Activated T-cell treated with anti-CD3 and anti-CD28 coated beads, Interleukin-2, amount 50 U/mL, for 24 hours (primary cell): ENCODE measurements around the gene OXA1L.
"Not testable (repeated sequence)": the region's sequence is repeated elsewhere in the genome, so short reads cannot be mapped to it uniquely, and the experiment has no call there.

Experiments used
- DNase-seq: peaks from one replicate; pipeline ENCODE4 v3.0.0-alpha.2; 2020
- H3K27ac Mint-ChIP-seq: 2 replicates; pipeline ENCODE4 v1.8.0; 2020; ENCODE audit warnings: mild to moderate bottlenecking, mixed read lengths
- H3K27me3 Mint-ChIP-seq: 2 replicates; pipeline ENCODE4 v1.8.0; 2020; ENCODE audit warnings: mixed read lengths
- H3K36me3 Mint-ChIP-seq: 2 replicates; pipeline ENCODE4 v1.8.0; 2020; ENCODE audit warnings: low read depth, mixed read lengths
- H3K4me1 Mint-ChIP-seq: 2 replicates; pipeline ENCODE4 v1.8.0; 2020; ENCODE audit warnings: low read depth, mixed read lengths
- H3K4me3 Mint-ChIP-seq: 2 replicates; pipeline ENCODE4 v1.8.0; 2020; ENCODE audit warnings: mild to moderate bottlenecking, moderate library complexity, mixed read lengths
- H3K9me3 Mint-ChIP-seq: 2 replicates; pipeline ENCODE4 v1.8.0; 2020; ENCODE audit warnings: mixed read lengths

Gene OXA1L

DNA sequence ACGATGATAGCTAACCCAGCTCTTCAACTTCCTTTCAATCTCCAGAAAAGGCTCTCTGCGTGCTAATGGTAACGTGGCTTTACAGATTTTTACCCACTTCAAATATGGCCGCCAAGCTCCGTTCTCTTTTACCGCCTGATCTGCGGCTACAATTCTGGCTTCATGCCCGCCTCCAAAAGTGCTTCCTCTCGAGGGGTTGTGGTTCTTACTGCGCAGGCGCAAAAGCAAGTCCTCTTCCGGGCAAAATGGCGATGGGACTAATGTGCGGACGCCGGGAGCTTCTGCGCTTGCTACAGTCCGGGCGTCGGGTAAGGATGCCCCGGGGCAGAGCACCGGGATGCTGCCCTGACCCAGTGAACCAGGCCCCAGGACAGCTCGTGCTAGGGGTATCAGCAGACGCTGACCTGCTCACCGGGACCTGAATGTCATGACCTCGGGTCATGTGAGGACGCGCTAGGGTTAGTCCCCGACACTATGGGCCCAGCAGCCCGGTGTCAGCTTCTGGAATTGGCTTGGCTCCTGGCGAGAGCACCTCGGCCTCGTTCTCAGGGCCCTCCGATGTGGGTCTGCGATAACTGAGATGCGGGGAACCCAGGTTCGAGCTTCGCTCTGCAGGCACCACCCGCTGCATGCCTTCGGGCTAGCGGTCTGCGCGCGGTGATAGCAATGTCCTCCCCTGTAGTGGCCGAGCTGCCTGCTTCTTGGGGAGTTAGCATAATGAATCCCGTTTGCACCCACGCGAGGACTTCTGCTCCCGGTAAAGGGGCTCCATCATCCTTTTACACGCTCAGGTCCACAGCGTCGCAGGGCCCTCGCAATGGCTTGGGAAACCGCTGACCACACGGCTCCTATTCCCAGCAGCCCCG, at the start of gene OXA1L:
Gene OXA1L (plus strand): TSS at position 232 of the 866 bp plus-strand sequence. CDS start 14 bp downstream, at position 246.
- peak within 1 kb of the TSS; percentile 98 for H3K27ac Mint-ChIP-seq
- H3K36me3 Mint-ChIP-seq, result peaks cover 71% of the 10 kb centered on the region
- H3K4me3 Mint-ChIP-seq, result peak within 1 kb of the TSS; percentile 94
- H3K9me3 Mint-ChIP-seq, result peaks cover 15% of the 10 kb centered on the region
- H3K4me1 Mint-ChIP-seq, result peaks cover 36% of the 10 kb centered on the region
- DNase-seq, result peak; percentile 91
- no peaks in the 10 kb centered on the region for H3K27me3 Mint-ChIP-seq

DNA sequence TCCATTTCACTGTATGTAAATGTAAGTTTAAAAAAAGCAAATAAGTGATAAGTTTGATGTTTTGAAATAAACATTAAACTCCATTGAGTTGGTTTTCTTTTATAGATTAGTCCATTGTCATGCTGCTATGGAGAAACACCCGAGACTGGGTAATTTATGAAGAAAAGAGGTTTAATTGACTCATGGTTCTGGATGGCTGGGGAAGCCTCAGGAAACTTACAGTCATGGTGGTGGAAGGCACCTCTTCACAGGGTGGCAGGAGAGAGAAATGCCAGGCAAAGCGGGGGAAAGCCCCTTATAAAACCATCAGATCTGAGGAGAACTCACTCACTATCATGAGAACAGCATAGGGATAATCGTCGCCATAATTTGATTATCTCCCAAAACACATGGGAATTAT, 48.4 kb upstream of the OXA1L start:
- H3K27ac Mint-ChIP-seq, result no peak overlapping the region
- no peaks in the 10 kb centered on the region for H3K36me3 Mint-ChIP-seq
- DNase-seq, result no peak
- peaks cover 17% of the 10 kb centered on the region for H3K4me1 Mint-ChIP-seq
- H3K9me3 Mint-ChIP-seq, result no peaks in the 10 kb centered on the region
- no peak overlapping the region for H3K4me3 Mint-ChIP-seq
- H3K27me3 Mint-ChIP-seq, result peaks cover 8% of the 10 kb centered on the region

DNA sequence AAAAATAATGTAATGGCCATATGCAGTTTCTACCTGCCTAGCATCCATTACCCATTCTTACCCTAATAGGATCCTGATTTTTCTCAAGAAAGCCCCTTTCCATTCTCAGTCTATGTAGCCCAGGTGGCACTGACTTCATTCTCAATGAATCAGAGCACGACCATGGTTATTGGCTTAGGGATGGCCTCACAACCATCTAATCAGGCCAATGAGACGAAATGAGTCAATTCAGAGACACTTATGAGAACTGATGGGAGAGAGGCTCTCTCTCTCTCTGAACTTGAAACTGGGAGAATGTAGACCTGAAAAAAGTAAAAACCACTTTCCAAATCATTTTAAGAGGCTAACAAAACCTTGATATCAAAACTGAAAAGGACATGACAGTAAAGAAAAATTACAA, 45.3 kb upstream of the OXA1L start:
- peaks cover 8% of the 10 kb centered on the region for H3K4me1 Mint-ChIP-seq
- no peak overlapping the region for H3K4me3 Mint-ChIP-seq
- no peaks in the 10 kb centered on the region for H3K27me3 Mint-ChIP-seq
- no peaks in the 10 kb centered on the region for H3K36me3 Mint-ChIP-seq
- no peaks in the 10 kb centered on the region for H3K9me3 Mint-ChIP-seq
- DNase-seq, result no peak
- no peak overlapping the region for H3K27ac Mint-ChIP-seq

DNA sequence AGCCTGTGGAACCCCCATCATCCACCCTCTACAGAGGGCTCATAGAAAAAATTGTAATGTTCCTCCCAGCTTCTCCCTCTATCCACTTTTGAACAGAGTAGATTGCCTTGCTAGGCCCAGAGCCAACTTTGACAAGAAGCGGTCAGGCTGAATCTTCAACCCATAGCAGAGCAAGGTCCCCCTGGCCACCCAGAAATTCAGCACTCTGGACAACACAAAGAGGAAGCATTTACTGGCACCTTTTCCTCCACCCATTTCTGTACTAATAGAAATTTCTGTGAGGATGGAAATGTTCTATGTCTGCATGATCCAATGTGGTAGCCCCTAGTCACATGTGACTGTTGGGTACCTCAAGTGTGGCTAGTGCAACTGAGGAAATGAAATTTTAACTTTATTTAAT, 42.7 kb upstream of the OXA1L start:
- Mint-ChIP-seq H3K27ac (no peak overlapping the region), H3K4me3 (no peak overlapping the region), H3K27me3 (no peaks in the 10 kb centered on the region), H3K36me3 (no peaks in the 10 kb centered on the region), H3K9me3 (no peaks in the 10 kb centered on the region), H3K4me1 (no peaks in the 10 kb centered on the region)
- no peak for DNase-seq

DNA sequence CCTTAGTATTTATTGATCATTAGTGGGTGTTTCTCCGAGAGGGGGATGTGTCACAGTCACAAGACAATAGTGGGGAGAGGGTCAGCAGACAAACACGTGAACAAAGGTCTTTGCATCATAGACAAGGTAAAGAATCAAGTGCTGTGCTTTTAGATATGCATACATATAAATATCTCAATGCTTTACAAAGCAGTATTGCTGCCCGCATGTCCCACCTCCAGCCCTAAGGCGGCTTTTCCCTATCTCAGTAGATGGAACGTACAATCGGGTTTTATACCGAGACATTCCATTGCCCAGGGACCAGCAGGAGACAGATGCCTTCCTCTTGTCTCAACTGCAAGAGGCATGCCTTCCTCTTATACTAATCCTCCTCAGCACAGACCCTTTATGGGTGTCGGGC, 41.6 kb upstream of the OXA1L start:
- H3K36me3 Mint-ChIP-seq, H3K9me3 Mint-ChIP-seq, H3K4me3 Mint-ChIP-seq, H3K27me3 Mint-ChIP-seq, DNase-seq, H3K4me1 Mint-ChIP-seq, H3K27ac Mint-ChIP-seq: not testable (repeated sequence)

DNA sequence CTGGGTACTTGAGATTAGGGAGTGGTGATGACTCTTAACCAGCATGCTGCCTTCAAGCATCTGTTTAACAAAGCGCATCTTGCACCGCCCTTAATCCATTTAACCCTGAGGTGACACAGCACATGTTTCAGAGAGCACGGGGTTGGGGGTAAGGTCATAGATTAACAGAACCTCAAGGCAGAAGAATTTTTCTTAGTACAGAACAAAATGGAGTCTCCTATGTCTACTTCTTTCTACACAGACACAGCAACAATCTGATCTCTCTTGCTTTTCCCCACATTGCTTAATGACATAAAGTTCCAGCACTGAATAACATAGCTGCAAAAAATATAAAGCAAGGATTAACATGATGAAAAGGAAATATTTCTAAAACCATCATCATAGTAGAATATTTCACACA, 41.1 kb upstream of the OXA1L start:
- not testable (repeated sequence) for H3K4me1 Mint-ChIP-seq, H3K4me3 Mint-ChIP-seq, H3K36me3 Mint-ChIP-seq, H3K27me3 Mint-ChIP-seq, H3K9me3 Mint-ChIP-seq, DNase-seq, H3K27ac Mint-ChIP-seq

DNA sequence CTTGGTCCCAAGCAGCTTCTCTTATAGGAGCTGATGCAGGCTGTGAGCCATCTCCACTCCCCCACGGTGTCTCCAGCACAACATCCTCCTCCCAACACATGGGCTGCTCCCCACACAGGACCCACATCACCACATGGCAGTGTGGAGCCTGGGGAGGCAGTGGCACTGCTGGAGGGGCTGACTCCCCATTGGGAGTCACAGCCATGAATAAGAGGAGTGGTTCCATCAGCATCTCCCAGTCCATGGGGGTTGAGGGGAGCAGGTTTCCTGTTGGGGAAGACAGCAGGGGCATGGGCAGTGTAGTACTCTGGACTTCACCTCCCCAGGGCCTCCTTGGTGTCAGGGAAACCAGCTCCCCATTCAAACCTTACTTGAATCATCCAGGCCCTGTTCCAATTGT, 40.5 kb upstream of the OXA1L start:
- H3K36me3 Mint-ChIP-seq, result no peaks in the 10 kb centered on the region
- DNase-seq, result no peak
- no peak overlapping the region for H3K4me3 Mint-ChIP-seq
- no peaks in the 10 kb centered on the region for H3K9me3 Mint-ChIP-seq
- no peak overlapping the region for H3K27ac Mint-ChIP-seq
- no peaks in the 10 kb centered on the region for H3K4me1 Mint-ChIP-seq
- H3K27me3 Mint-ChIP-seq, result no peaks in the 10 kb centered on the region

DNA sequence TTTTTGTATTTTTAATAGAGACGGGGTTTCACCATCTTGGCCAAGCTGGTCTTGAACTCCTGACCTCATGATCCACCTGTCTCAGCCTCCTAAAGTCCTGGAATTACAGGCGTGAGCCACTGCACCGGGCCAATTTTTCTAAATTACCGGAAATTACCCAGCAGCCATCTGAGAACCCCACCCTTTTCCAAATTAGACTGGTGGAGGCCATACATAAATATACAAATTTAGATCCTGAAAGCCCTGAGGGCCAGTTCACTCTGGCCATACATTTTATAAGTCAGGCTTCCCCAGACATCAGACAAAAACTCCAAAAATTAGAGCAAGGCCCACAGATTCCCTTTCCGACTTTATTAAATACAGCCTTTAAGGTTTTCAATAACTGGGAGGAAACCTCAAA, 34.4 kb upstream of the OXA1L start:
- not testable (repeated sequence) for H3K27ac Mint-ChIP-seq, H3K36me3 Mint-ChIP-seq, H3K9me3 Mint-ChIP-seq

DNA sequence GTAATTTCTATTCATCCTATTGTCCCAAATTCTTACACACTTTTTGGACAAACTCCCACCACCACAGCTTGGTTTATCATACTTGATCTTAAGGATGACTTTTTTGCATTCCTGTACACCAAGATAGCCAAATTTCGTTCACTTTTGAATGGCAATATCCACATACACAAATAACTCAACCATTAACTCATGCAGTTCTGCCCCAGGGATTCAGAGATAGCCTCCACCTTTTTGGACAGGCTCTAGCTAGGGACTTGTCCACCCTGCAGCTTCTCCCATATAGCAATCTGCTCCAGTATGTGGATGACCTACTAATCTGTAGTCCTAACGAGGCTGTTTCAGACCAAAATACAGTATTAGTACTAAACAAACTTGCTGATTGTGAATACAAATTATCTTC, 32.7 kb upstream of the OXA1L start:
- Mint-ChIP-seq H3K4me1 (peaks cover 10% of the 10 kb centered on the region), H3K4me3 (no peak overlapping the region), H3K36me3 (no peaks in the 10 kb centered on the region), H3K9me3 (peaks cover 2% of the 10 kb centered on the region), H3K27me3 (peaks cover 3% of the 10 kb centered on the region), H3K27ac (no peak overlapping the region)
- DNase-seq, result no peak

More for the DNA sequence above, 34.4 kb upstream of the OXA1L start:
- not testable (repeated sequence) for H3K4me3 Mint-ChIP-seq, DNase-seq, H3K4me1 Mint-ChIP-seq, H3K27me3 Mint-ChIP-seq

DNA sequence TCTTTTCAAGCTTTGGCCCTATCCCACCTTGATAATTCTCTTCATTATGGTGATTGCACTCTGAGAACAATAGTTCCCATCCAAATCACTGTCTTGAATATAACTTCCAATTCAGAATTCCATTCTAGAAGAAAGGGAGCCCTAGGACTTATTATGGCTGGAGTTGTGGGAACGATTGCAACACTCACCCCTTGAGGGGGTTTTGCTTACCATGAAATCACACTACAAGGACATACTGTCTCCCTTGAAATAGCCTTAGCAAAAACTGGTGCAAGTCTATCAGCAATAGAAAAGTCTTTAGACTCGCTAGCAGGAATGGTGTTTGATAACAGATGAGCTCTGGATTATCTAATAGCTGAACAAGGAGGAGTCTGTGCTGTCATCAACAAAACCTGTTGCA, 31.4 kb upstream of the OXA1L start:
- no peak for DNase-seq
- peaks cover 3% of the 10 kb centered on the region for H3K27me3 Mint-ChIP-seq
- H3K27ac Mint-ChIP-seq, result no peak overlapping the region
- H3K4me1 Mint-ChIP-seq, result peaks cover 15% of the 10 kb centered on the region
- H3K4me3 Mint-ChIP-seq, result no peak overlapping the region
- no peaks in the 10 kb centered on the region for H3K36me3 Mint-ChIP-seq
- H3K9me3 Mint-ChIP-seq, result peaks cover 2% of the 10 kb centered on the region

DNA sequence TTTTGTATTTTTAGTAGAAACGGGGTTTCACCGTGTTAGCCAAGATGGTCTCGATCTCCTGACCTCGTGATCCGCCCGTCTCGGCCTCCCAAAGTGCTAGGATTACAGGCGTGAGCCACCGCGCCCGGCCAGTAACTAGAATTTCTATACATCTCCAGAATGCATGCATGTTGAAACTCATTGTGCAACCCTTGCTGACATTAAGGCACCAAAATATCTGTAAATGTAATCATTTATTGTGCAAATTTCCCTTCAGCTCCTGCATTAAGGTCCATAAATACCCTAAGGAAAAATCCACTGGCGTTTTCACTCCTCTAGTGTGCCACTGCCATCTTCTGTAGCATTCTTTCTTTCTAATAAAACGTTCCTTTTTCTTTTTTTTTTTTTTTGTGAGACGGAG, 30.1 kb upstream of the OXA1L start:
- not testable (repeated sequence) for H3K27me3 Mint-ChIP-seq, H3K9me3 Mint-ChIP-seq, H3K4me3 Mint-ChIP-seq, H3K36me3 Mint-ChIP-seq, DNase-seq, H3K27ac Mint-ChIP-seq
- peaks cover 15% of the 10 kb centered on the region for H3K4me1 Mint-ChIP-seq

DNA sequence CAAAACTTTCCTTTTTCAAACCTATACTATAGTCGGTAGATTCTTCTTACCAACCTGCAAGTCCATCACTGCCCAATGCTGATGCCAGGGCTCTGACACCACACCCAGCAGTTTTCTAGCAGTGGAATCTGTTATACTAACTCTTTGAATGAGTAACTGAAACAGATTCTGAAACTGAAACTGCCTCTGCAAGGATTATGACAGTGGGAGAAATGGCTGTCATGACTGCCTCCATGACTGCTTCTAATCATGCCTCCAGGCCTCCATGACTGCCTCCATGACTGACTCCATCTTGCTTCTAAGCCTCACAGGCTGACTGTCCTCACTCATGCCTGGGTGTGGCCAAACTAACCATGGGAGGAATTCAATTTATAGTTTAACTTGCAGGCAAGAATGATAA, 29.4 kb upstream of the OXA1L start:
- peaks cover 15% of the 10 kb centered on the region for H3K4me1 Mint-ChIP-seq
- peak overlapping the region; percentile 76 for H3K27ac Mint-ChIP-seq
- no peaks in the 10 kb centered on the region for H3K36me3 Mint-ChIP-seq
- H3K4me3 Mint-ChIP-seq, result no peak overlapping the region
- peak; percentile 37 for DNase-seq
- H3K27me3 Mint-ChIP-seq, result peaks cover 1% of the 10 kb centered on the region
- H3K9me3 Mint-ChIP-seq, result peaks cover 2% of the 10 kb centered on the region

DNA sequence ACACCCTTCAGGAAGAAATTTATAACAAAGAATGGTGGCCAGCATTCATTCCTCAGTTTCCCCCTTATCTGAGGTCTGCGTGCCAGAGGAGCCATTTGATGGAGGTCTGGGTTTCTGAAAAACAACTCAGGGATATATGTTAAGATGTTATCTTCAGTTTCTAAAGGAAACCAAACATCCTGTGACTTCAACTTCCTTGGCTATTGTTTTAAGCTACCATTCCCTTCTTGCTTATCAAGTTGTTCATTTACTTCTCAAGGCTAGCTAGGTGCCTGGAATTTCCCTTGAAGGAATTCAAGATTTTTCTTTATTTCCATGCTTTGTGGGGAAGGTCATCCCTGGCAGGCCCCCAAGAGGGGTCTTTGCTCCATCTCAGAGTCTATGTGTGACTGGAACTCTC, 27.1 kb upstream of the OXA1L start:
- H3K36me3 Mint-ChIP-seq, result no peaks in the 10 kb centered on the region
- H3K27me3 Mint-ChIP-seq, result peaks cover 4% of the 10 kb centered on the region
- H3K4me1 Mint-ChIP-seq, result peaks cover 15% of the 10 kb centered on the region
- no peak for DNase-seq
- no peak overlapping the region for H3K4me3 Mint-ChIP-seq
- peaks cover 2% of the 10 kb centered on the region for H3K9me3 Mint-ChIP-seq
- H3K27ac Mint-ChIP-seq, result no peak overlapping the region

DNA sequence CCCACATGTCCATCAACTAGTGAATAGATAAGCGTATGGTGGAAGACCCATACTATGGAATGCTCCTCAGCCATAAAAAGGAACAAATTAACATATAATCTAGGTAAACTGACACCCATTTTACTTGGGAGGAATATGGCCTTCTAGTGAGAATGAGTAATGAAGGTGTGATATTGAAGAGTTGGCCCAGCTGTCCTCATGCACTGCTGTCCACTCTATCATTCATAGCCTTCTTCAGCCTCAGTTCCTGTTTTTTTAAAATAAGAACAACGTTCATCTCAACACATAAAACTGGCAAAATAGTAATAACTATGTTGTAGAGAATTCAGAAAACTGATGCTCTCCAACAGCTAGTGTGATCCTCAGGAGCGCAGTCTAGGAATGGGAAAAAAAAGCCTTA, 26.5 kb upstream of the OXA1L start:
- Mint-ChIP-seq H3K27ac (no peak overlapping the region), H3K4me1 (peaks cover 15% of the 10 kb centered on the region), H3K27me3 (peaks cover 4% of the 10 kb centered on the region), H3K4me3 (no peak overlapping the region), H3K36me3 (no peaks in the 10 kb centered on the region), H3K9me3 (peaks cover 2% of the 10 kb centered on the region)
- no peak for DNase-seq

DNA sequence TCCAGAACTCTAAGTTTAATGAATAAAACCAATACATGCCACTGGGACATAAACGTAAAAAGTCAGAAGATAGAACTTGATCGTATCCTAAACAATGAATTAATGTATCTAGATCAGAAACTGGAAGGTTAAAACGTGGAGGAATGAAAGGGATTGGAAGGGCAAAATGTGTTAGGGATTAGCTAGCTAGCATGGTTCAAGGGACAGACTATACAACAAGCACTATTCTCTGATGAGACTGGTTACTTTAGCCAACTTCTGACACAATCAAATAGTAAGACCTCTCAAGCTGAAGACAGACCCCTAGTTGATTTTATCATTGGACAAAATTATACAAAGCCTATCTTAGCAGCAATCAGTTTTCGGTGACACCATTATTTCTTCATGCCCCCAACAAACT, 18.7 kb upstream of the OXA1L start:
- Mint-ChIP-seq H3K4me3 (no peak overlapping the region), H3K4me1 (peaks cover 7% of the 10 kb centered on the region), H3K27me3 (peaks cover 26% of the 10 kb centered on the region), H3K36me3 (no peaks in the 10 kb centered on the region), H3K27ac (no peak overlapping the region), H3K9me3 (no peaks in the 10 kb centered on the region)
- DNase-seq, result no peak

DNA sequence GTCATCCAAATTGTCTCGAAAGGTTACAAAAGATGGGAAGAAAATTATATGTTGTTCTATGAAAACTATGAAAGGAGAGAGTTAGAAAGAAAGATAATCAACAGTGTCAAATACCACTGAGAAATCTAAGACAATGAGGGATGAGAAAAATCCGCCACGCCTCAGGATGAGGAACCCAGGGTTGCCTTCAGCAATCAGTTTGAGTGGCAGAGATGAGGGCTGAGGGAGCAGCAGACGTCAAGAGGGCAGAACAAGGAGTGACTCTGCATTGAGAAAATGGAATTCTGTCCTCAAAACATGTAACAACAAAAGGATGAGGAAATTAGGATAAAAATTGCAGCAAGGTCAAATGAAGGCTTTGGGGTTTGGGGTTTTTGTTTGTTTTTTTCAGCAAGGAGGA, 18.3 kb upstream of the OXA1L start:
- H3K27me3 Mint-ChIP-seq, result peaks cover 30% of the 10 kb centered on the region
- no peaks in the 10 kb centered on the region for H3K36me3 Mint-ChIP-seq
- no peaks in the 10 kb centered on the region for H3K9me3 Mint-ChIP-seq
- no peak overlapping the region for H3K27ac Mint-ChIP-seq
- no peak overlapping the region for H3K4me3 Mint-ChIP-seq
- peaks cover 7% of the 10 kb centered on the region for H3K4me1 Mint-ChIP-seq
- no peak for DNase-seq
